Embryonic facial prominence (tissue), 1 donor: ENCODE results near the gene CNTN3.

ENCODE experiments used
- DNase-seq: peaks from one replicate; pipeline ENCODE4 v3.0.0-alpha.2; 2016; ENCODE audit errors: extremely low spot score

CNTN3 gene

GRCh38 chr3:74614107-74614967 lies at the start of gene CNTN3:
TSS of gene CNTN3 (minus strand) at chr3:74614659. CDS start at chr3:74521112, 93,547 bp downstream.
- DNase-seq = no peak

- DNase-seq = no peak
Observed at GRCh38 chr3:74663178-74663577, 48.7 kb upstream of the CNTN3 start.

DNA sequence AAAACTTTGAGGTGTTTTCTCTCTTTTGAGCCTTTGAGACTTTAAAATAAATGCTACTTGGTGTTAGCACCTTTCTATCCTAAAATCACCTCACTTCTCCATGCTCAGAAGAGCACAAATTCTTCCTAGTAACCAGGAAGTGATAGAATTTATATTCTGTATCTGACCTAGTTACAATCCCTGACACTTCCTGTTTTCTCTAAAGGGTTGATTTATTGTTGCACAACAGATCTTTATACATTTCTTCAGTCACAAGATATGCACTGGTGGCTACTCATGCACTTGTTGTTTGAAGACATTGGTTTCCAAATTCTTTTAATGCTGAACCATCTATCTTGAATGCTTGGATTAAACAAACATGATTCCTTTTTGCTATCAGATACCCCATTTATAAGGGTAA lies 47.2 kb upstream of the CNTN3 start:
- no peak for DNase-seq

DNA sequence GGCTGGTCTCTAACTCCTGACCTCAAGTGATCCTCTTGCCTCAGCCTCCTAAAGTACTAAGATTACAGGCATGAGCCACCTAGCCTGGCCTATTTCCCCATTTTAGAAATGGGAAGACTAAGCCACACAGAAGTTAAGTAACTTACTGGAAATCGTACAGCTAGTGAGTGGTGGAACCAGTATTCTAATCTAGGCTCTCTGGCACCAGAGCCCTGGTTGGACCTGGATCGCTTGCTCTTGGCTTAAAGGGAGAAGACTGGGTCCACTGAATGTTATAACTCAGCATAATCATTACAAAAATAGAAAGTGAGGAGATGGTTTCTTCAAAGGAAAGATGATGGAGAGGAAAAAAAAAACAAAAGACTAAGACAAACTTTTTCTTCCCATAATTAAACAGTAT lies 37.4 kb upstream of the CNTN3 start:
- no peak for DNase-seq

DNA sequence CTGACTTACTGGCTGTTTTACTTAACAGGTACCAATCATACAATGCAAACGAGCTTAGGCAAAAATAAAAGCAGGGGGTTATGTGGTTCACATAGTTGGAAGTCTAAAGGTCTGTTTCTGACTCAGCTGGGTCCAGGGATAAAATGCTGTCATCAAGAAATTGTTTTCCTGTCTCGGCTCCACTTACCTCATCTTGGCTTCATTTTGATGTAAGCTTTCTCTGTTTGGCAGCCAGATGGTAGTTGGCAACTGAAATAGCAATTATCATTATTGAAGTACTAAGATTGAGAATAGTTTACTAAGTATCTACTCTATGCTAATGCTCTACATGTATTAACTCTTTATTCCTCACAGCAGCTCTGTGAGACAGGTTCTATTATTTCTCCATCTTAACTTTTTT lies 36.8 kb upstream of the CNTN3 start:
- no peak for DNase-seq

GRCh38 chr3:74648107-74648506 lies 33.6 kb upstream of the CNTN3 start:
- no peak for DNase-seq

DNA sequence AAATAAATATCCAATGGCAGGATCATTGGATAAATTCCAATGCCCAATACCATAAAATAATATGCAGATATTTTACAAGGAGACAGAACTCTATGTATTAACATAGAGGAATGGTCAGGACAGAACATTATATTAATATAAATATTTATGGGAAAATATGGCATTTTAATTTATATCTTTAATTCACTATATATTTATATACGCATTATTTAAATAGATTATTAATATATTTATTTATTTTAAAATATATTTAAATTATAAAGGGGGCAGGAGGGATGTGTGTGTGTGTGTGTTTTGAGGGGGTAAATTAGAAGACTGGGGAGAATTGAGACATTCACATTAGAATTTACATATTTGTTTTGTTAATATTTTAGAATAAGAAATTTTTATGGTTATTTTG lies 31.6 kb upstream of the CNTN3 start:
- DNase-seq = no peak

- no peak for DNase-seq
Observed at GRCh38 chr3:74643636-74644035, 29.2 kb upstream of the CNTN3 start.

DNA sequence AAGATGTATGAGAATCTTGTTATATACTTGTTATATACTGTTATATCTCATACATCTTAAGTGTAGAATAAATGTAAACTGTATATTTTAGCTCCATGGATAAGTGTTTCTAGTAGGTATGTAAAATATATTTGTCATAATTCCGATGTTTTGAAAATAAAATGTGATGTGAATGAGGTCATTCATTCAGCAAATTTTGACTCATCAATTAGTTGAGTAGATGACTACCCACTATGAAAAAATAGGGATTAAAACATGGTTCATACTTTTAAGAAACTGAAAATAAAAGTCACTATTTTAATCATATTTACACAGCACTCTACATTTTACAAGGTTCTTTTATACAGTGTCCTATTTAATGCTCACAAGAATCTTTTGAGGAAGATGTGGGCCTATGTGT lies 28.4 kb upstream of the CNTN3 start:
- no peak for DNase-seq

DNA sequence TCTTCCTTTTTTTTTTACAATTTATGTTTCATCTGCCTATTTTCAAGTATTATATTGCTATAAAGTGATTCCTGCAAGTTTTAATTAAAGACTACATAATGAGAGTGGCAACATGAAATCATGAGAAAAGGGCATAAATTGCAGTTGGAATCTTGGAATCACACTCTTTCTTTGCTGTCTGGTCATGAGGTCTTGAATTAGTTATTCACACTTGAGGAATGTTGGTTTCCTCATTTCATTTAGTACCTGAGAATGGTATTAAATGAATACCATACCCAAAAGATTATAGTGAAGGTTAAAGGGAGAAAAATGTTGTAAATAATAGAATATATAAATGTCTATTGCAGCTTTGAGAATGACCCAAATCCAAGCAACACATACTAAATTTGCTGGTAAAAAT lies 25.8 kb upstream of the CNTN3 start:
- no peak for DNase-seq

GRCh38 chr3:74639681-74640080 lies 25.2 kb upstream of the CNTN3 start:
- DNase-seq = no peak

DNA sequence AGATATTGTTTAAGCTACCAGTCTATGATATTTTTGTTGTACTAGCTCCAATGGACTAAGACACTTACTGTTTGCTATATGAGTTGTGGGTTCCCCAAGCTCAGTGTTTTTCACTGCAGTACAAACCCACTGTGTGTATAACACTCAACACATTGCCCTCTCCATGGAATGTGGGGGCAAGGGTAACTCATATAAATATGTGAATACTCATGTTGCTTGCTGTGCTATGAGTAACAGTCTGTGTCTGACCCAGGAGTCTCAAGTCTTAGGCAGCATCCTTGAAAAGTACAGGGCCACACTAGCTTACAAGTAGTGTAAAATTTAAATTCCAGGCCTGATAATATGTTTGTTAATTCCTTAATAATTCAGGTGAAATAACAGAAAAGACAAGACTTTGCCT lies 22.5 kb upstream of the CNTN3 start:
- DNase-seq = no peak

DNA sequence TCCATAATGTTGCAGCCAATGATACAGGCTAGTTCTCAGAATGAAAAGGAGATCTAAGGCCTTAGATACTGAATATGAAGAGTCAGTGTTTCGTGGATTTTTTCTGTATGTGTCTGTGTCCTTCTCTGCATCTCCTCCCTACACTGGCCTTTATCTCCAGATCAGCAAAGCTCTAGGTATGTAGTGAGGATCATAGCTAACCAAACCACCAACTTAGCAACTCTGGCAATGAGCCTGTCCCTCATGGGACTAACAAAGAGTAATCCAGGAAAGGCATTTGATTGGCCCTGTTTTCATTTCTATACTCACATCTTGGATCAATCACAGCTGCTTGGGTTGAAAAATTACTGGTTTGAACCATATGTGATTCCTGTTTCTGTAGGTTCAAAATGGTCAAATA lies 18.6 kb upstream of the CNTN3 start:
- no peak for DNase-seq

- no peak for DNase-seq
Observed at GRCh38 chr3:74631351-74632140, 17.1 kb upstream of the CNTN3 start.

GRCh38 chr3:74630602-74631001 lies 16.1 kb upstream of the CNTN3 start:
- DNase-seq = no peak

GRCh38 chr3:74626011-74626410 lies 11.6 kb upstream of the CNTN3 start:
- no peak for DNase-seq

- no peak for DNase-seq
Observed at GRCh38 chr3:74624301-74624700, 9.8 kb upstream of the CNTN3 start.

DNA sequence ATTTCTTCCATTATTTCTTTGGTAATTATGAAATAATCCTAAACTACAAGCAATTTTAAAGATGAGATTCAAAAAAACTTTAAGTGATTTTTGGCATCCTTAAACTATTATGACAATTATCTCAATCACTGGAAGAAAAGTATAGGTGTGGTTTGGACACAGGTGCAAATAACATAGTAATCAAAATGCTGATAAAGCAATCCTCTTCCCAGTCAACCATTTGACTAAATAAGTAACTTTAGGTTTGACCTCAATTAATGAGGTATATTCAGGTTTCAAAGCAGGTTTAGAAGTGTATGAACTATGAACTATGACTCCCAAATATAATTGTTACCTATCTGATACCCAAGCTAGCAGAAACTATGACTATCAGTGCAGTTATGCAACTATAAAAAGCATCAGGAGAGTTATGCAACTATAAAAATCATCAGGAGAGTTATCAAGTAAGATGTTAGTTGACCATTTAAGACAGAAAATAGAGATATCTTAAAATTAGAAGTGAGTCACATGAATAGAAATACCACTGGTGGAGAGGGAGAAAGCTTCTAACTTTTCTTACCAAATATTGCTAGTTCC lies 8.9 kb upstream of the CNTN3 start:
- no peak for DNase-seq

GRCh38 chr3:74621581-74621980 lies 7.1 kb upstream of the CNTN3 start:
- DNase-seq = no peak

- no peak for DNase-seq
Observed at GRCh38 chr3:74617776-74618175, 3.3 kb upstream of the CNTN3 start.

DNA sequence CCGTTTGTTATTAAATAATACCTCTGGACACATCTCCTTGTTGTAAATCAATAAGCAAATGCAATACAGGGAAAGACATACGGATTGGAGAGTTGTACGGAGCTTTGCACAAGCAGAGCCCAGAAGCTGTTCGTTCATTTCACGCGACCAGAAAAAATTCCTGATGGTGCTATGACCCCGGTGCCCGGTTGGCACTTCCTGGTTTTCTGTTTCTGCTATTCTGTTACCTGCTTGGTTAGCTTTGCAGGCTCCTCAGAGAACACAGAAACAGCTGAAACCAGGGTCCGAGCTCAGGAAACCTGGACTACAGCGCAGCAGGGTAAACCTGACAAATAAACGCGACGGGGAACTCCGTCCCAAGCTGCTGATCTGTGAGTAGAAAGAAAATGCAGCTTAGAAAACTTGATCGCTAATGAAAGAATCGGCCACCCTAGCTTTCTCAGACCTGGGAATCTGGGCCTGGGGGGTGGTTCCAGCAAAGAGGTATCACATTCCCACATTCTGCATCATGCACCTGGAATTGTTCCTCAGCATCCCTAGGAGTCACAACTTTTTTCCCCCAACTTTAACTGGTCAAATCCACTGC lies 845 bp downstream of the CNTN3 start:
- DNase-seq = no peak

- DNase-seq = no peak
Observed at GRCh38 chr3:74613060-74613459, 1.4 kb downstream of the CNTN3 start.
